ENCODE results near the gene FER. TPM values are rescaled to one million over a fixed set of nuclear protein-coding genes. Genes with fewer than 3 reads are reported as not detected.

FER gene
- total and polyA plus RNA-seq, 9 of the 15 experiments (the other 6 are each of a cell fraction or from before 2014, with no cell fraction given): 6.7 to 18.2 (median 8.9) TPM

- TF ChIP-seq ZBTB7A (IDR thresholded peaks at IDR 0.05; ENCODE audit: borderline replicate concordance, control insufficient read depth, low read depth, low read length) (peak; percentile 88; the same call in 1 of the 2 replicates), MYC (IDR thresholded peaks at IDR 0.05; ENCODE audit: low read depth, low read length) (peak; percentile 67), MYC (CRISPR knock-in tag; IDR thresholded peaks at IDR 0.05; ENCODE audit: borderline replicate concordance, low read depth) (peak; percentile 43; the same call in 1 of the 2 replicates), HMGN3 (IDR thresholded peaks at IDR 0.05; ENCODE audit: borderline replicate concordance, extremely low read depth, insufficient read length, low read depth, low read length) (peak; percentile 90), ESRRA (IDR thresholded peaks at IDR 0.05; ENCODE audit: borderline replicate concordance, low read depth) (peak; percentile 21; the same call in 1 of the 2 replicates), REST (IDR thresholded peaks at IDR 0.05; ENCODE audit: borderline replicate concordance) (peak; percentile 83), REST (CRISPR knock-in tag; IDR thresholded peaks at IDR 0.05; ENCODE audit: low read depth) (peak; percentile 86), TEAD4 (IDR thresholded peaks at IDR 0.05; ENCODE audit: low read length) (no peak), TEAD4 (CRISPR knock-in tag; IDR thresholded peaks at IDR 0.05; ENCODE audit: borderline replicate concordance) (no peak), HOMEZ (CRISPR knock-in tag; IDR thresholded peaks at IDR 0.05) (no peak), HBP1 (CRISPR knock-in tag; IDR thresholded peaks at IDR 0.05) (no peak; the same call in 1 of the 2 replicates), MEF2A (IDR thresholded peaks at IDR 0.05; ENCODE audit: control insufficient read depth, low read depth, low read length) (no peak), ZNF79 (CRISPR knock-in tag; IDR thresholded peaks at IDR 0.05; ENCODE audit: low read depth) (no peak), POLR2AphosphoS2 (IDR thresholded peaks at IDR 0.05; ENCODE audit: low read length) (peak; percentile 68; the same call in 1 of the 2 replicates)
These were observed 867 bp downstream of the FER start (continued) for GRCh38 chr5:108748401-108749127.
